Peyer's patch (tissue), 4 donors: ENCODE measurements around the gene SORBS1. TPM values are rescaled to one million over a fixed set of nuclear protein-coding genes. Genes with fewer than 3 reads are reported as not detected.
A peak's percentile ranks its signal among the peaks of the same experiment; 100 is the strongest.

Experiments used
- DNase-seq, 3 donors: peaks; one replicate each; pipeline ENCODE4 v3.0.0-alpha.2; 2017 to 2019
- H3K27ac ChIP-seq, 4 donors: fragments of 200-600 bp; sonication (generic); one replicate each; pipeline ENCODE4 v1.5.1; 2016 to 2019
- H3K27me3 ChIP-seq, 2 donors: fragments of 200-600 bp; sonication (generic); one replicate each; pipeline ENCODE4 v1.5.1; 2019
- H3K36me3 ChIP-seq, 3 donors: fragments of 200-600 bp; sonication (generic); one replicate each; pipeline ENCODE4 v1.5.1; 2016 to 2019
- H3K4me1 ChIP-seq, 4 donors: fragments of 200-600 bp; sonication (generic); one replicate each; pipeline ENCODE4 v1.5.1; 2016 to 2019
- H3K4me3 ChIP-seq, 4 donors: fragments of 200-600 bp; sonication (generic); 1 replicate in 3 of 4; 2 replicates in 1 of 4; pipeline ENCODE4 v1.5.1; 2016 to 2019; ENCODE audit warnings: mild to moderate bottlenecking in 1 of 4
- H3K9me3 ChIP-seq, 4 donors: fragments of 200-600 bp; sonication (generic); one replicate each; pipeline ENCODE4 v1.5.1; 2016 to 2019; ENCODE audit warnings: mild to moderate bottlenecking in 1 of 4
- POLR2A ChIP-seq, 2 donors: fragments of 450-650 bp; IDR thresholded peaks; one replicate each; pipeline ENCODE4 v1.5.1; 2017; ENCODE audit warnings: antibody characterized with exemption in 2 of 2, mild to moderate bottlenecking in 2 of 2, moderate library complexity in 2 of 2
- total RNA-seq, 4 donors: library from RNA; depleted of rRNA; stranded (reverse); fragments of >200 nt; gene quantifications; one replicate each; pipeline ENCODE4 v1.1.0, GENCODE V29; 2016
- TF ChIP-seq, protein P1 (sequence below), 6 experiments: fragments of 450-650 bp in 4 of 6; fragments of 200-600 bp in 2 of 6; sonication (generic) in 1 of 6; IDR thresholded peaks; one replicate each; pipeline ENCODE4 v1.5.1; 2017 to 2019; ENCODE audit warnings: antibody characterized with exemption in 6 of 6, mild to moderate bottlenecking in 3 of 6, moderate library complexity in 1 of 6

SORBS1 gene
- total RNA-seq, 4 donors from 2014 or later, result 34.3 to 57.1 (median 48.7) TPM

DNA sequence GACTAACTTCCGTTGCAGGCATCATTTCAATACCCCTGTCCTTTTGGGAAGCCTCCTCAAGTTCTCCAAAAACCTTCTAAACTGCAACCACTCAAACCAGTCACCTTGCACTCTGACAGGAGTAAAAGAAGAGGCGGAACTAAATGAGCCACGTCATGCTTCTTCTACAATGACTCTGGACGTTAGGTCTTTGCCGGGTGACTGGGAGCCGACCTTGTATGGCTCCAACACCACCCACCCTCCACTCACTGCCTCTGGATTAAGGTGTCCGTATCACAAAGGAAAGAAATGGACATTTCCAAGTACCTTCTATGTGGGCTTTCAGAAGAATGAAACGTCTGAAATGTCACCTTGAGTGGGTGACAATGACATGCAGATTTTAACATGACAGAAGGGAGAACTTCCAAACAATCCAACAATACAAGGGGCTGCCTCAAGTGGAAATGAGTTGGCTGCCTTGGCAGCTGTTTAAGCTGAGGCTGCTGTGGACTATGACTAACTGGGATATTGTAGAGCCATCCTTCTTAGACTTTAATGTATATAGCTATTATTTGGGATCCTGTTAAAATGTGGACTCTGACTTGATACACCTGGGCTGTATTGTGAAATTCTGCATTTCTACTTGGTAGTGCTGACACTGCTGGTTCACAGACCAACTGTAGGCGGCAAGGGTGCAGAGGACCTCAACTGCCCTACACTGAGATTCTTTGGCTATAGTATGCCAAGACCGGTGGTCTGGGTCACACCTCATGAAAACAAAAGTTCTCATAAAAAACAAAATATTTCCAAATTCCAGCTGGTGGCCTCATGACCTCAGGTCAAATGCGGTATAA lies 236.5 kb downstream of the SORBS1 start:
- H3K4me1 ChIP-seq, result peaks cover 0 to 9% (median 0%) of the 10 kb centered on the region in 4 donors
- DNase-seq, result peak in 1 of 3 donors; percentile 32
- H3K27me3 ChIP-seq, result no peaks in the 10 kb centered on the region
- no peaks in the 10 kb centered on the region for H3K9me3 ChIP-seq
- no peak overlapping the region for H3K4me3 ChIP-seq
- TF ChIP-seq, protein P1, sequence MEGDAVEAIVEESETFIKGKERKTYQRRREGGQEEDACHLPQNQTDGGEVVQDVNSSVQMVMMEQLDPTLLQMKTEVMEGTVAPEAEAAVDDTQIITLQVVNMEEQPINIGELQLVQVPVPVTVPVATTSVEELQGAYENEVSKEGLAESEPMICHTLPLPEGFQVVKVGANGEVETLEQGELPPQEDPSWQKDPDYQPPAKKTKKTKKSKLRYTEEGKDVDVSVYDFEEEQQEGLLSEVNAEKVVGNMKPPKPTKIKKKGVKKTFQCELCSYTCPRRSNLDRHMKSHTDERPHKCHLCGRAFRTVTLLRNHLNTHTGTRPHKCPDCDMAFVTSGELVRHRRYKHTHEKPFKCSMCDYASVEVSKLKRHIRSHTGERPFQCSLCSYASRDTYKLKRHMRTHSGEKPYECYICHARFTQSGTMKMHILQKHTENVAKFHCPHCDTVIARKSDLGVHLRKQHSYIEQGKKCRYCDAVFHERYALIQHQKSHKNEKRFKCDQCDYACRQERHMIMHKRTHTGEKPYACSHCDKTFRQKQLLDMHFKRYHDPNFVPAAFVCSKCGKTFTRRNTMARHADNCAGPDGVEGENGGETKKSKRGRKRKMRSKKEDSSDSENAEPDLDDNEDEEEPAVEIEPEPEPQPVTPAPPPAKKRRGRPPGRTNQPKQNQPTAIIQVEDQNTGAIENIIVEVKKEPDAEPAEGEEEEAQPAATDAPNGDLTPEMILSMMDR (IDR thresholded peaks at IDR 0.05), result no peak
- TF ChIP-seq POLR2A (IDR thresholded peaks at IDR 0.05), result no peak
- no peak overlapping the region for H3K27ac ChIP-seq
- no peaks in the 10 kb centered on the region for H3K36me3 ChIP-seq

- Histone ChIP-seq H3K4me3 (no peak overlapping the region), H3K27ac (no peak overlapping the region), H3K4me1 (peaks cover 0 to 4% (median 0%) of the 10 kb centered on the region in 4 donors), H3K9me3 (no peaks in the 10 kb centered on the region), H3K27me3 (no peaks in the 10 kb centered on the region), H3K36me3 (no peaks in the 10 kb centered on the region)
- no peak for DNase-seq
- TF ChIP-seq POLR2A (IDR thresholded peaks at IDR 0.05), result no peak
- TF ChIP-seq, protein P1 (IDR thresholded peaks at IDR 0.05), result no peak
Measured at GRCh38 chr10:95321554-95322301, 239.4 kb downstream of the SORBS1 start.

GRCh38 chr10:95319239-95319638 lies 241.9 kb downstream of the SORBS1 start:
- TF ChIP-seq, protein P1 (IDR thresholded peaks at IDR 0.05), result no peak
- TF ChIP-seq POLR2A (IDR thresholded peaks at IDR 0.05), result no peak

DNA sequence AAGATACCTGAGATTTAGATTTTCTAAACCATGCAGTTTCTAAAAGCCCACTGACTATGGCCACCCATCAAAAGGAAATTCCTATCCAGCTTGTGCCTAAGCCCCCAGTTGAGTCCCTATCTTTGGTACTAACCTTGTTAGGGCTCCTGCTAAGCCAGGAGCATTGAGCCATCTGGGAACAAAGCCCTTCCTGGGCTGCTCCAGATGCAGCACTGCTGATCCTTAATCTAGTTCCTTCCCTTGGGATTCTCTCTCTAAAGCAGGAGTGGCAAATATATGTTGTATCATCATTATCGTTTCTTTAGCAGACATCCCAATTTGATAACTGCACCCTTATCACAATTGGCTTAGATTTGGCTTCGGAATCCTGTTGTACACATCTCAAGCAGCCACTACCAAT lies 245.7 kb downstream of the SORBS1 start:
- Histone ChIP-seq H3K27me3 (no peaks in the 10 kb centered on the region), H3K4me3 (no peak overlapping the region), H3K36me3 (no peaks in the 10 kb centered on the region), H3K4me1 (peaks cover 0 to 12% (median 0%) of the 10 kb centered on the region in 4 donors), H3K9me3 (no peaks in the 10 kb centered on the region), H3K27ac (no peak overlapping the region)
- TF ChIP-seq, protein P1 (IDR thresholded peaks at IDR 0.05), result no peak
- no peak for TF ChIP-seq POLR2A (IDR thresholded peaks at IDR 0.05)
- DNase-seq, result peak in 1 of 3 donors; percentile 9

More at GRCh38 chr10:95319239-95319638, 241.9 kb downstream of the SORBS1 start:
- Histone ChIP-seq H3K4me3 (no peak overlapping the region), H3K9me3 (no peaks in the 10 kb centered on the region), H3K27me3 (no peaks in the 10 kb centered on the region), H3K36me3 (no peaks in the 10 kb centered on the region), H3K27ac (no peak overlapping the region), H3K4me1 (no peaks in the 10 kb centered on the region)
- DNase-seq, result peak in 1 of 3 donors; percentile 19

DNA sequence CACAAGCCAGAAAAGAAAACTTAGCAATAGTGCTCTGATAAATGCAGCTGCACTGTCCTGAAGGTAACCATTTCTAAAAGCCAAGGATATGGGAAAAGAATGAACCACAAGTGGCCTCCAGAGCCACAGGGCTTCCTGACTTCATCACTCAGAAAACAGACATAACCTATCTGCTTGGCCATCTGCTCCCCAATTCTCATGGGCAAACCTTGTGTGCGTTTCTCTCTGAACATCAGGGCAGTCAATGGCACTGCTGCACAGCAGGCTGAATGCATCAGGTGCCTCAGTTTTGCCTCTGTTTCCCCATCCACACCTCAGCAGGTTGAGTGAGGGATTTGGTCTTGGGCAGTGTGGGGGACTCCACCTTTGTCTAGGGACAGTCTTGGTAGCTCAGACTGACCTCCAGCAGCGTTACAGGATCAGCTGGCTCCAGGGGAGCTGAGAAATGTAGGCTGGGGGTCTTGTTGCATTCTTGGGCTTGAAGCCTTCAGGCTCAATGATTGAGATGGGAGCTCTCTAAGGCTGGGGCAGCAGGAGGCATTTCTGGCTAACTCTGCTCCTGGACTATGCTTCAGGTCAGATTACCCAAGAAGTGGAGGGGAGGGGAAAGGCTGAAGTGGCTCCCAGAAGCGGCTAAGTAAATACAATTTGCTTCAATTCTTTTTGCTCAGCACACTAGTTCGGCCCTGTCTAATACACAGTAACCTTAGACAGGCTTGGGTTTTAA lies 246.8 kb downstream of the SORBS1 start:
- Histone ChIP-seq H3K36me3 (no peaks in the 10 kb centered on the region), H3K4me3 (no peak overlapping the region), H3K9me3 (no peaks in the 10 kb centered on the region), H3K27me3 (no peaks in the 10 kb centered on the region), H3K27ac (no peak overlapping the region), H3K4me1 (peaks cover 0 to 19% (median 0%) of the 10 kb centered on the region in 4 donors)
- no peak for TF ChIP-seq POLR2A (IDR thresholded peaks at IDR 0.05)
- TF ChIP-seq, protein P1 (IDR thresholded peaks at IDR 0.05), result no peak
- peak in 1 of 3 donors; percentile 23 for DNase-seq
